COLO668 (cell line): ENCODE data around the gene TRAK1.
"Not testable (repeated sequence)": the region's sequence is repeated elsewhere in the genome, so short reads cannot be mapped to it uniquely, and the experiment has no call there.

Source experiments
- DNase-seq: peaks from one replicate; lab custom pipeline; 2025; ENCODE audit not compliant: unreplicated experiment; lab: John Stamatoyannopoulos, UW

TRAK1 gene

GRCh38 chr3:42097566-42097946 is 6.4 kb downstream of the TRAK1 start:
- DNase-seq, result no peak

DNA sequence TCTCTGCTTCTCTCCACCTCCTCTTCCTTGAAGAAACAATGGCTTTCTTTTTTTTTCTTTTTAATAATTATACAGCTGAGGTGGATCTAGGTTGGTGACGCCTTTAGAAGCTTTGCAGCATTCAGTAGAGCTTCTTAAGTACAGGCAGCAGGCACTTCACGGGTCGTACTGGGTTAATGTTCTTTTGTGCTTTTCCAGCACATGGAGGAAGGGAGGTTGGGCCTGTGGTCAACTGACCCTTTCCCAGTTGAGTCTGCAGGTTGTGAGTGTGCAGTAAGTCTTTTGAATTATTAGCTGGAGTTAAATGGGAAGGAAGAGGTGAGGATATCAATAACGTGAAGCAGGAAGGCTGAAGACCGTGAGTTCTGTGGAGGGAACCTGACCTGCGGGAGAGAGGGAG is 7.0 kb downstream of the TRAK1 start:
- DNase-seq, result no peak

GRCh38 chr3:42099020-42099765 is 8.0 kb downstream of the TRAK1 start:
- DNase-seq, result no peak

- no peak for DNase-seq
Observed at GRCh38 chr3:42101048-42101447, 9.9 kb downstream of the TRAK1 start.

DNA sequence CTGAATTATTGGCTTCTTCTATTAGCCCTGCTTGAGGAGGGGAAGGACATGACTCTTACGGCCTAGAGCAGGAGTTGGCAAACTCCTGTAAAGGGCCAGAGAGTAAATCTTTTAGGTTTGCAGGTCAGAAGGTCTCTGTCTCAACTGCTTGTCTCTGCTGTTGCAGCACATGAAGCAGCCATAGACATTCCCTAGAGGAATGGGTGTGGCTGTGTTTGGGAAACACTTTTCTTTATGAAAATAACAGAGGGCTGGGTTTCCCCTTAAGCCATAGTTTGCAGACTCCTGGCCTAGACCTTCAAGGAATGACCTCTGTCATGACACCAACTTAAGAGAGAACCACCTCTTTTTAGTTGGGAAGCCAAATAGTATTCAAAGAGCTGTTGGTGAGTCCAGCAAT is 10.3 kb downstream of the TRAK1 start:
- no peak for DNase-seq

- DNase-seq, result no peak
Observed at GRCh38 chr3:42102571-42102970, 11.4 kb downstream of the TRAK1 start.

DNA sequence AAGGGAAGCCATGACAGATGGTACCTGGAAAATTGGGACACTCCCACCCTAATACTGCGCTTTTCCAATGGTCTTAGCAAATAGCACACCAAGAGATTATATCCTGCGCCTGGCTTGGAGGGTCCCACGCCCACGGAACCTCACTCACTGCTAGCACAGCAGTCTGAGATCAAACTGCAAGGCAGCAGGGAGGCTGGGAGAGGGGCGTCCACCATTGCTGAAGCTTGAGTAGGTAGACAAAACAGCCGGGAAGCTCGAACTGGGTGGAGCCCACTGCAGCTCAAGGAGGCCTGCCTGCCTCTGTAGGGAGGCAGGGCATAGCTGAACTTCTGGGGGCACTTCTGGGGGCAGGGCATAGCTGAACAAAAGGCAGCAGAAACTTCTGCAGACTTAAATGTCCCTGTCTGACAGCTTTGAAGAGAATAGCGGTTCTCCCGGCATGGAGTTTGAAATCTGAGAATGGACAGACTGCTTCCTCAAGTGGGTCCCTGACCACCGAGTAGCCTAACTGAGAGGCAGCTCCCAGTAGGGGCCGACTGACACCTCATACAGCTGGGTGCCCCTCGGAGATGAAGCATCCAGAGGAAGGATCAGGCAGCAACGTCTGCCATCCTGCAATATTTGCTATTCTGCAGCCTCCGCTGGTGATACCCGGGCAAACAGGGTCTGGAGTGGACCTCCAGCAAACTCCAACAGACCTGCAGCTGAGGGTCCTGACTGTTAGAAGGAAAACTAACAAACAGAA is 12.9 kb downstream of the TRAK1 start:
- not testable (repeated sequence) for DNase-seq

DNA sequence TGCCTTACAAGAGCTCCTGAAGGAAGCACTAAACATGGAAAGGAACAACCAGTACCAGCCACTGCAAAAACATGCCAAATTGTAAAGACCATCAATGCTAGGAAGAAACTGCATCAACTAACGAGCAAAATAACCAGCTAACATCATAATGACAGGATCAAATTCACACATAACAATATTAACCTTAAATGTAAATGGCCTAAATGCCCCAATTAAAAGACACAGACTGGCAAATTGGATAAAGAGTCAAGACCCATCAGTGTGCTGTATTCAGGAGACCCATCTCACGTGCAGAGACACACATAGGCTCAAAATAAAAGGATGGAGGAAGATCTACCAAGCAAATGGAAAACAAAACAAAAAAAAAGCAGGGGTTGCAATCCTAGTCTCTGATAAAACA is 14.8 kb downstream of the TRAK1 start:
- not testable (repeated sequence) for DNase-seq

GRCh38 chr3:42106646-42107045 is 15.5 kb downstream of the TRAK1 start:
- no peak for DNase-seq

DNA sequence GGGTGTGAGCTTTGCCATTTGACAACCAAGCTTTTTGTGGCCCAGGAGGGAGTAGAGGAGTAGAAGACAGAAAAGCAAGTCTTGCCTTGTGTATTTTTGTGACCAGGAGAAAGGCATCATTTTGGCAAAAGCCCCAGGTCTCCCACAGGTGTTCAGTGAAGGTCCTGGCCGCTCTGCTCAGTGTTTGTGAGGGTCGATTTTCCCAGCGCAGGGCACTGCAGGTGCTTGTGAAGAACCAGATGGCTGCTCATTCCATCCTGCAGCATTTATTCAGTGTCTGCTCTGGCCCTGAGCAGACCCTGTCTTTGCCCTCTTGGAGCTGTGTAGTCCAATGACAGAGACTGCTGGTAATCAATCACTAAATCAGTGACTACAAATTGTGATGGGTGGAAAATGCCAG is 19.5 kb downstream of the TRAK1 start:
- no peak for DNase-seq

DNA sequence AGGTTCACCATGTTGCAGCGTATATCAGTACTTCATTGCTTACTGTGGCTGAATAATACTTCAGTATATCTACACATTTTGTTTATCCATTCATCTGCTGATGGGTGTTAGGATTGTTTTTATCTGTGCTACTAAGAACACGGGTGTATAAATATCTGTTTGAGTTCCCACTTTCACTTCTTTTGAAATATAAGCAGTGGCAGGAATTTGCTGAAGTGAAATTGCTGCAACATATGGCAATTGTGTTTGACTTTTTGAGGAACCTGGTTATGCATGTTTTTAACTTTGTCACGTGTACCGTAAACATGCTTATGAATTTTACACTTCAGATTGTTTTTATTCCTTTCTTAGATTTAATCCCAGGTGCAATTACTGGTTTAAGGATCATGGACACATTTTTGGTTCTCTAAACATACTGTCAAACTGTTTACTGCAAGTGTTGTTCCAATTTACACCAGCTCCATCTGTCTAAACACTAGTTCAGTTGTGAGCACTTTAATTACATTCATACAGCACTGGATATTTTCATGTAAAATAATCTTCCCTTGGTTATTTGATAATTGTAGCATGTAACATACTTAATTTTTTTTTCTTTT is 23.1 kb downstream of the TRAK1 start:
- no peak for DNase-seq

DNA sequence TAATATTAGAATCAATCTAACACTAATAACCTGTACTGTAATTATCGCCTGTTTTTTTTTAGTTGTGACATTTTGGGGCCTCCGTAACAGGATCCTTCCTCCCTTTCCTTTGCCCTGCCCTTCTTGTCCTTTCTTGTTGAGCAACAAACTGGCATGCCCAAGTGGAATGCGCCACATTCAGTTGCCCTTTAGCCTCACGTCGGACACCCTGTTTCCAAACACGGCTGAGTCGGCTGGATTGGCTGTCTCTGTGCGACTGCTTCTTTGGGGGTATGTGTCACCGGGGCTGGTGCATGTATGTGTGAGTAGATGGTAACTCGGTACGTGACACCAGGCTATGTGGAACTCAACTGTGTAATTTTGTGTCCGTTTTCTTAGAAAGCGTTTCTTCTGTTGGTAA is 24.1 kb downstream of the TRAK1 start:
- no peak for DNase-seq

DNA sequence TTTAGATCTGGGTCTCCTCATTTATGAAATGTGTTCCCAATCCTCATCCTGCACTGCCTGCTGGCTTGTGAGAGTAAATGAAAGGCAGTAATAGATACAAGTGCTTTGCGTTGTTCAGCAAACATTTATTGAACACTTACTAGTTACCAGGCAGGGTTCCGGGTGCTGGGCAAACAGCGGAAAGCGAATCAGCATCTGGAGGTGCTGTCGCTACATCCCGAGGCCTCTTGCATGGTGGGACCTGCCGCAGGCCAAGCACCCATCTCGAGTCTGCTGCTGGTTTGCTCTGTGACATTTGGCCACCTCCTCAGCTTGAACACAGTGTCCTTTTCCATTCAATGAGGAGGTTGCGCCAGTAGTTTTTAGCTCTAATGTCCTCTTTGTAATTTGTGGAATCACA is 24.8 kb downstream of the TRAK1 start:
- DNase-seq, result no peak

DNA sequence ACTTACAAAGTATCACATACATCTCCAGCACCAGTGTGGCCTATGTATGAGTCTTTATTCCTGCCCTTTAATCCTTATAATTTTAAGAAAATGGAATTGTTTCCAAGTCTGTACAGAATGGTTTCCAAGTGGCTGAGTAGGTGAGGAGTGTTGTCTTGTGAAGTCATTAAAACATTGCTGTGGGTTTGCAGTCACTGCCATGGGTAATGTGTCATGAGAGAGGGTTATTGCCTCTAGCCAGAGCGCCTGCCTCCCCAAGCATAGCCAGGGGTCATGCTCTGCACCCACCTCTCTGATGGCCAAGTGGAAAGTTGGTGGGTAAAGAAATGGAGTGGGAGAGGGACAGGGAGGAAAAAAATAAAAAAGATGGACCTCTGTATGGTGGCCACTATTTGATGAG is 25.3 kb downstream of the TRAK1 start:
- no peak for DNase-seq

DNA sequence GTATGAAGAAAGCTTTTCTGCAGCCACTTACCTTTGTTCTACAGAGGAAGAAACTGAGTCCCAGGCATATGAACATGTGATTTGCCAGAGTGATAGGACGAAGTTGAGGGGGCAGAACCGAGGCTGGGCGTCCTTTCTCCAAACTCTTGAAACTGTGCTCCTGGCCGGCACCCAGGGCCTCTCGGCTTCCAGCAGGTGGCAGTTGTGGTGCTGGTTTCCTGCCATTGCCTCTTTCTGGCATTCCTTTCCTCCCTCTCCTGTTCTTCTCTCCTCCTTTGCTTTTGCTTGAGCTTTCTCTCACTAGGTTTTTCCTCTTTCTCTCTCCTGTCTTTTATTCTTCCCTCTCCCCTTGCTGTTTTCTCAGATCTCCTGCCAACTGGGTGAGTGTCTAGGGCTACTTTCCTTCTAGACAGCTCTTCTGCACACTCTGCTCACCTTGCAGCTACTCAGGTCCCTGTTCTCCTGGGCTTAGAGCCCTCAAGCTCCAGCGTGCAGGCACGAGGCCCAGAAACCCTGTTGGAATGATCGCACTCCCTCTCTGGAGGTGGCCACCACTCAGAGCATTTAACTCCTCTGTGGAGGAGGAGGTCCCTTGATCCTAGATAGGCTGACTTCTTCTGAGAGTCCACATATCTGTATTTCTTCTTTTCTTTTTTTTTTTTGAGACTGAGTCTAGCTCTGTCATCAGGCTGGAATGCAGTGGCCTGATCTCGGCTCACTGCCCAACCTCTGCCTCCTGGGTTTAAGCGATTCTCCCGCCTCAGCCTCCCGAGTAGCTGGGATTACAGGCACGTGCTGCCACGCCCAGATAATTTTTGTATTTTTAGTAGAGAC is 26.2 kb downstream of the TRAK1 start:
- DNase-seq, result no peak

- DNase-seq, result peak; percentile 30
Observed at GRCh38 chr3:42118762-42119361, 27.7 kb downstream of the TRAK1 start.

GRCh38 chr3:42119561-42120355 is 28.6 kb downstream of the TRAK1 start:
- DNase-seq, result no peak

DNA sequence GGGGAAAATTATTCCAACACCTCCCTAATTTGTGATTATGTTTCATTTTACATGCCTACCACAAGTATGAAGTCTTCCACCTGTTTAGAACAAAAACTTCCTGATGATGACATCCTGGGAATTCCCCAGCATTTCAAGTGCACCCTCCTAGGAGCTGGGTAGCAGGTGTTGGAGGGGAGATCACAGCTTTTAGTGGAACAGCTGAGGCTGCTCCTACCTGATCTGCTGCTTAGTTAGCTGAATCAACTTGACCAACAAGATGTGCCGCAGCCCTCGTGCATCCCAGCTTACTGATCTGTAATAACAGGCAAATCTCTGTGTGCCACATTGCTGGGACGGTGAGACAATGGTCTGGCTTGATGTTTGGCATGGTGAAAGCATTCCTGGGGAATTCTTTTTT is 29.7 kb downstream of the TRAK1 start:
- DNase-seq, result peak; percentile 46

DNA sequence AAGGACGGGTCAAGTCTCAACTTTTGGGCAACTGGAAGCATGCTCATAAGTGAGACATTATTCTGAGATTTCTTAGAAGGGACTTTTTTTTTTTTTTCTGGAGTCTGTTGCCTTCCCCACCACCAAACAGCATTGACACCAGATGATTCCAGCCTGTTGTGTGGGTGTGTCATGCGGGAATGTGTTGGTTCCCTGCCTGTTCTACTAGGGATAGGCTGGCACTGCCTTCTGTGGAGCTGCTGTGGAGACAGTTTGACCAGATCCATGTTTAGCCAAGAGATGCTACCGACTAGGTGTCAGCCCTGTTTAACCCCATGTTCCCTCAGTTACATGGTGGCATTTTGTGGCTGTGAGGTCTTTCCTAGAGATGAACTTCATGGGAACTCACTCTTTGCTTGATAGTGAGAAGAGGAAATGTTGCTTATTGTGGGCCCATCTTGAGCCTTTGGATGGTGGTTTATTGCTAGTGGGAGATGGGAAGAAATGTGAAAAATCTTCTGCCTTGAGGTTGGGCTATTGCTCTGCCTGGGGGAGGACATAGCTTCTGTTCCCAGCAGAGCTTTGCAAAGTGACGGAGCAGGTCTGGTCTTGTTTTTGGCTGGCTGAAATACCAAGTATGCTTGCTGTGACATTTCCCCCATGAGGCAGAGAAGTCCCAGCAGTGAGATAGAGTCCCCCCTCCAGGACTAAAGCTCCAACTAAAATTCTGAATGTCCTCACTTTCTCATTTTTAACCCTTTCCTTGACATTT is 31.3 kb downstream of the TRAK1 start:
- DNase-seq, result no peak
